Measurements from ENCODE around the gene PLXNC1.

The PLXNC1 gene

DNA sequence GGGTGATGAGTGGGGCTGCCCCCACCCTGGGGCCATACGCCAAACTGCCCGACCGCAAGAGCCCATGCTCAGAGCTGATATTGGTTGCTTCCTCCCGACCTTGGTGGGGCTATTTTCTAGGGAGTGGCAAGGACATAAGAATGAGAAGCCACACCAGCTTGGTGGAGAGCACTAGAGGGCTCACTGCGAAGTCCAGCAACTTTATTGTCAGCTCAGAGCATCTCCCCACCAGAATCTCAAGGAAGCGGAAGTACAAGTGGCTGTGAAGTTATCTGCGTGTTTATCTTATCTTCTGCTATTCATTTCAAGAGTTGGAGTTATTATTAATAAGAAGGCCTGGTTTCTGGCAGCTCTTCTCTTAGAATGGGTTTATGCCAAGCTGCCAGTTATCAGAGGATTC, 4.9 kb upstream of the PLXNC1 start:
- no peak for DNase-seq (ENCODE audit: low read depth)
- no peak overlapping the region for H3K4me3 ChIP-seq (ENCODE audit: low read length)
- TF ChIP-seq, protein P1, sequence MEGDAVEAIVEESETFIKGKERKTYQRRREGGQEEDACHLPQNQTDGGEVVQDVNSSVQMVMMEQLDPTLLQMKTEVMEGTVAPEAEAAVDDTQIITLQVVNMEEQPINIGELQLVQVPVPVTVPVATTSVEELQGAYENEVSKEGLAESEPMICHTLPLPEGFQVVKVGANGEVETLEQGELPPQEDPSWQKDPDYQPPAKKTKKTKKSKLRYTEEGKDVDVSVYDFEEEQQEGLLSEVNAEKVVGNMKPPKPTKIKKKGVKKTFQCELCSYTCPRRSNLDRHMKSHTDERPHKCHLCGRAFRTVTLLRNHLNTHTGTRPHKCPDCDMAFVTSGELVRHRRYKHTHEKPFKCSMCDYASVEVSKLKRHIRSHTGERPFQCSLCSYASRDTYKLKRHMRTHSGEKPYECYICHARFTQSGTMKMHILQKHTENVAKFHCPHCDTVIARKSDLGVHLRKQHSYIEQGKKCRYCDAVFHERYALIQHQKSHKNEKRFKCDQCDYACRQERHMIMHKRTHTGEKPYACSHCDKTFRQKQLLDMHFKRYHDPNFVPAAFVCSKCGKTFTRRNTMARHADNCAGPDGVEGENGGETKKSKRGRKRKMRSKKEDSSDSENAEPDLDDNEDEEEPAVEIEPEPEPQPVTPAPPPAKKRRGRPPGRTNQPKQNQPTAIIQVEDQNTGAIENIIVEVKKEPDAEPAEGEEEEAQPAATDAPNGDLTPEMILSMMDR (conservative IDR thresholded peaks at IDR 0.05; ENCODE audit: low read length): no peak

DNA sequence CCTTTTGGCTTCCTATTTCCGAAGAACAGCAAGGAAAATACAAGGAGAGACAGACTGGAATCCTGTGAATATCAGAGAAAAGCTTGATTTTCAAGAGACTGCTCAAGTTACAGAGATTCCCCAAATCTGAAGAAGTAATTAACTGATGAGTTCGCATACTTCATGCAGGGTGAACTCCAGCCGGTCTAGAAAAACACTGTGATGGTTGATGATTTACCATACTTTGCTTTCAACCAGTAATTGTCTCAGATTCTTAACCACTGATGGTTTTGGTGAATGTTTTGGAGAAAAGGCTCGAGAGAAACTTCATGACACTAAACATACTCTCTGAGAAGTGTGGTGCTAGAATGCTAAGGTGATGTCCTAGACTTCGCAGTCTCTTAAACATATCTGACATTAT, 4.4 kb upstream of the PLXNC1 start:
- TF ChIP-seq, protein P1 (conservative IDR thresholded peaks at IDR 0.05; ENCODE audit: low read length): no peak
- H3K4me3 ChIP-seq (ENCODE audit: low read length): no peak overlapping the region
- no peak for DNase-seq (ENCODE audit: low read depth)

DNA sequence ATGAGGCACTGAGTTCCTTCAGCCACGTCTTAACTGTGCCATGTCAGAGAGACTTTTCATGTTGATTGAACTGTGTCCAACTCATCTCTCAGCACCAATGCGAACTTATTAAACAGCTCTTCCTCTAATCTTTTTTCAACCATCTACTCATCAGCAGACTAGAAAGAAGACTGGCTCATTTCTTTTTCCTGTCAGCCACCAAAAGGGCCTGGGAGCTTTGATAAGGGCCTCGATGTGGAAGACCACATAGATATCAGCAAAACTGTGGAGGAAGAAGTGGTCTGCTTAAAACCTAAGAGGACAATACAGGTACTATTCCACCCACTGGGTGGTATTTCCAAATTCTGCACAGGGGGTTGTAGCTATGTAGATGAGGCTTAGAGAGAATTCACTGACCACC, 3.6 kb upstream of the PLXNC1 start:
- no peak overlapping the region for H3K4me3 ChIP-seq (ENCODE audit: low read length)
- DNase-seq (ENCODE audit: low read depth): no peak
- TF ChIP-seq, protein P1 (conservative IDR thresholded peaks at IDR 0.05; ENCODE audit: low read length): no peak

DNA sequence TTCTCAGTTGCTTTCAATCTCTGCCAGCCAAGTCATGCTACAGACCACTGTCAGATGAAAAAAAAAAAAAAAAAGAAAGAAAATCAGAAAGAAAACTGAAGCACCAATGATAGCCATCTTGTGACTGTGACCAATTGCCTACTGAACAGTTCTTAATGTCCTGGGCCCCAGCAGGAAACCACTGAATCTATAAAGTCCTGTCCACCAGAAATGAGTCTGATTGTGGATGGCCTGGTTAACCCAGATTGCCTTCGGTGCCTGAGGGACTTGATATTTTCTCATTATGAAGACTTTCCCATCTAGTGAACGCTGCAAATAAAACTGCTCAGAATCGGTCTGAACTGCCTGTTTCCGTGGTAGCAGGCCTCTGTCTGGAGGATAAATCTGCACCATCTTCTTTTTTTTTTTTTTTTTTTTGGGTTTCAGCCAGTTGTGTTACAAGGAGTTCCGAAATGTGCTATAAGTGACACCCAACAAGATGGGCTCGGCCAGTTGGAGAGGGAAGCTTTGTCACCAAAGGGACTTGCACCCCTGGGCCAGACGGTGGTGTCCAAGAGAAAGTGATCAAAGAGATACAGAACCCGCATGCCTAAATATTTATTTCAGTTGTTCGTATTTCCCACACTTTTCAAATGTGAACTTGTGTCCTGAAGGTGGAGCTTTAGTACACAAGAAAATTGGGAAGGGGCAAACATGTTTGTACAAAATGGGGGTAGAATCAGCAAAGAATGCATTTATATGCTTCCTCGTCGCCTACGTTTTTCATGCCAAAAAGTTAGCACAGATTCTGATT, 3.0 kb upstream of the PLXNC1 start:
- H3K4me3 ChIP-seq (ENCODE audit: low read length): no peak overlapping the region; the same call in 1 of the 2 replicates
- TF ChIP-seq, protein P1 (conservative IDR thresholded peaks at IDR 0.05; ENCODE audit: low read length): peak; percentile 54
- DNase-seq (ENCODE audit: low read depth): peak; percentile 52

DNA sequence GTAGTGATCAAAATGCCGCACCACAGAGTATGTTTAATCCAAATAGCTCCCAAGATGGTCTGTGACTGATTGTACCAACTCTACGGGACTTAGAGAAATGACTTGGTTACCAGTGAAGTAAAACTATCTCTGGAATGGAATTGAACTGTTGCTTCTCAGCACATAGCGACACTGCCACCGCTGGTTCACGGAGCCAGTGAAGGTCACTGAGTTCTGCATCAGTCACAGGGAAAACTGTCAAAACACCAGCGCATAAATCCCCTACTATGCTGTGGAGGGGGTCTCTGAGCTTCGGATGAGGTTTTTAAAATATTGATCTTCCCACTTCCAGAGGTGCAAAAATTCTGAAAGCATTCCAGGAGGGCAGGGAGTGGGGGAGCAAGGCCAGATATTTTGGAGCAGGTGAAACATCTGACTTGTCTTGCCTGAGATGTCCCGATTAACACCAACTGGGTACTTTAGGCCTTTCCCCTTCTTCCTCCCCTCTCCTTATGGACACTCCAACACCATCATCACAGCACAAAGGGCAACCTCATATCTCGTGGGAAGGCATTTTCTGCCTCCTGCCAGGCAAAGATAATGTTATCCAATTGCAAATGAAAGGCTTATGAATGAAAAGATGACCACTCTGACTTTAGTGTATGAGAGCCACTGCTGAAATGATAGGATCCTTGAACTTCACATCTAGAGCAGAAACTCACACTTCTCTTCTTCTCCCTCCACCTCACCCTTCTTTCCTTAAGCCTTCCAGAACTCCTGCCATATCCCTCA, 2.0 kb upstream of the PLXNC1 start:
- no peak overlapping the region for H3K4me3 ChIP-seq (ENCODE audit: low read length)
- TF ChIP-seq, protein P1 (conservative IDR thresholded peaks at IDR 0.05; ENCODE audit: low read length): no peak
- no peak for DNase-seq (ENCODE audit: low read depth)

DNA sequence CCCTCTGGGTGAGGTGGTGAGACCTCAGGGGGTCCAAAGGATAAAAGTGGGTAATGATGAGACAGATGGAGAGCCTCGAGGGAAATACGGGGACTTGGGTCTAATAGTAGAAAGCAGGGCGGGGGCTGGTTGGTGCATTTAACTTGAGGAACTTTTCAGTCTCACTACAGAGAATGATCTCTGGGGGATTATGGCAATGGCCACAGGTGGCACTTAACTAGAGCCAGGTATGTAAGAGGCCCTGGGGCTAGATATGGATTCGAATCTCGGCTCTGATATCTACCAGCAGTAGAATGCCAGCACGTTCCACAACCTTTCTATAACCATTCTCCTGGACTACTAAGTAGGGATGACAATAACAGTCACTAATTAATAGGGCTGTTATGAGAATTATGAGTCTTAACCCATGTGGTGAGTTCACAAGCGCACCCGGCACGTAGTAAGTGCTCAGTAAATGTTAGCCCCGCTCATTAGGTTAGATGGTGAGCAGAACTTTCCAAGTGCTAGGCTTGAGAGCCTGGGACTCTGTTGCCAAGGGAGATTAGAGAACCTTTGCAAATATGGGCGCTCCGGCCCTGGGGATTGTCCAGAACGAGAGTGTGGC, 888 bp upstream of the PLXNC1 start:
- DNase-seq (ENCODE audit: low read depth): no peak
- TF ChIP-seq, protein P1 (conservative IDR thresholded peaks at IDR 0.05; ENCODE audit: low read length): no peak
- peak overlapping the region; percentile 56 for H3K4me3 ChIP-seq (ENCODE audit: low read length)

Measured in AG10803 (cell line).